H1 (cell line): ENCODE measurements around the gene MIXL1. TPM values are rescaled to one million over a fixed set of nuclear protein-coding genes. Genes with fewer than 3 reads are reported as not detected.

Experiments
- CTCF ChIA-PET: fragments of 300-600 bp; sonication (Branson Sonifier 250); formaldehyde crosslinking; loops from one replicate; lab custom pipeline; 2021; ENCODE audit not compliant: partially characterized antibody; lab: Charles Lee
- POLR2A ChIA-PET: fragments of 300-600 bp; sonication (Branson Sonifier 250); formaldehyde crosslinking; loops from one replicate; lab custom pipeline; 2021; ENCODE audit warnings: inconsistent platforms; ENCODE audit not compliant: partially characterized antibody; lab: Charles Lee
- DNase-seq, 2 experiments: peaks; one replicate each; pipeline versions ENCODE4 v3.0.0 to v3.0.0-alpha.2; 2010 to 2022; ENCODE audit warnings: low spot score in 2 of 2, low read depth in 1 of 2, mixed read lengths in 1 of 2
- FAIRE-seq: peaks from 2 replicates; lab custom pipeline; 2011; peaks lifted over from hg19 to GRCh38; lab: Jason Lieb, UNC
- H2AFZ ChIP-seq: 2 replicates; pipeline ENCODE4 v1.8.1; 2012; ENCODE audit warnings: low read length, inconsistent platforms
- H2AK5ac ChIP-seq: 2 replicates; pipeline ENCODE4 v1.6.1; 2013; ENCODE audit warnings: low read depth, low read length
- H2BK120ac ChIP-seq: replicated peaks from 2 replicates; pipeline ENCODE3; 2013; ENCODE audit warnings: low read depth, low read length, inconsistent platforms
- H2BK12ac ChIP-seq: 2 replicates; pipeline ENCODE4 v1.6.1; 2013; ENCODE audit warnings: low read depth, low read length
- H2BK15ac ChIP-seq: 2 replicates; pipeline ENCODE4 v1.6.1; 2013; ENCODE audit warnings: low read length
- H2BK20ac ChIP-seq: 2 replicates; pipeline ENCODE4 v1.6.1; 2013; ENCODE audit warnings: low read length
- H2BK5ac ChIP-seq: 2 replicates; pipeline ENCODE4 v1.6.1; 2013; ENCODE audit warnings: low read depth, low read length
- H3K14ac ChIP-seq: 2 replicates; pipeline ENCODE4 v1.6.1; 2013; ENCODE audit warnings: inconsistent platforms; ENCODE audit not compliant: insufficient read length
- H3K18ac ChIP-seq: 2 replicates; pipeline ENCODE4 v1.6.1; 2013; ENCODE audit warnings: low read length; ENCODE audit errors: extremely low read depth
- H3K23ac ChIP-seq: 2 replicates; pipeline ENCODE4 v1.6.1; 2013; ENCODE audit warnings: inconsistent platforms; ENCODE audit not compliant: insufficient read length
- H3K23me2 ChIP-seq: 2 replicates; pipeline ENCODE4 v1.6.1; 2013; ENCODE audit warnings: low read depth, low read length
- H3K27ac ChIP-seq: 2 replicates; pipeline ENCODE4 v1.6.1; 2011; ENCODE audit warnings: low read depth, low read length, inconsistent platforms
- H3K27me3 ChIP-seq, 4 experiments: replicated peaks in 1 of 4; 1 replicate in 1 of 4; 2 replicates in 3 of 4; pipeline versions ENCODE4 v1.6.1 to v1.8.1; 2011 to 2013; ENCODE audit warnings: low read length in 3 of 4, mild to moderate bottlenecking in 3 of 4, inconsistent platforms in 2 of 4, mixed read lengths in 2 of 4, moderate library complexity in 1 of 4; ENCODE audit not compliant: control insufficient read depth in 3 of 4, insufficient read depth in 3 of 4; ENCODE audit errors: extremely low read depth in 1 of 4
- H3K36me3 ChIP-seq, 4 experiments: 2 replicates each; pipeline versions ENCODE4 v1.6.1 to v1.8.1; 2011 to 2013; ENCODE audit warnings: mild to moderate bottlenecking in 4 of 4, low read length in 3 of 4, moderate library complexity in 2 of 4, control low read depth in 1 of 4, inconsistent platforms in 1 of 4; ENCODE audit not compliant: insufficient read depth in 4 of 4, control insufficient read depth in 2 of 4
- H3K4ac ChIP-seq: replicated peaks from 2 replicates; pipeline ENCODE3; 2013; ENCODE audit warnings: low read length, low read depth, mixed read lengths, inconsistent platforms; ENCODE audit not compliant: insufficient read length
- H3K4me1 ChIP-seq, 4 experiments: replicated peaks in 1 of 4; 1 replicate in 1 of 4; 2 replicates in 3 of 4; pipeline versions ENCODE4 v1.6.1 to v1.8.1; 2011 to 2013; ENCODE audit warnings: low read length in 3 of 4, inconsistent platforms in 2 of 4, mixed read lengths in 1 of 4; ENCODE audit not compliant: insufficient read depth in 4 of 4, control insufficient read depth in 3 of 4
- H3K4me2 ChIP-seq, 2 experiments: 2 replicates each; pipeline versions ENCODE4 v1.6.1 to v1.8.1; 2011 to 2013; ENCODE audit warnings: low read depth in 2 of 2, low read length in 2 of 2, control low read depth in 1 of 2, inconsistent platforms in 1 of 2, mild to moderate bottlenecking in 1 of 2; ENCODE audit not compliant: insufficient read depth in 1 of 2
- H3K4me3 ChIP-seq, 4 experiments: fragments of 200-600, 300-600 bp in 1 of 4; sonication (generic), shearing (Covaris generic), sonication (Bioruptor Twin) in 1 of 4; 2 replicates each; pipeline versions ENCODE4 v1.5.1 to v1.8.1; 2011 to 2016; ENCODE audit warnings: low read length in 4 of 4, low read depth in 3 of 4, control low read depth in 2 of 4, inconsistent platforms in 2 of 4, mild to moderate bottlenecking in 2 of 4, mixed read lengths in 1 of 4, moderate library complexity in 1 of 4; ENCODE audit not compliant: insufficient read depth in 2 of 4; ENCODE audit errors: extremely low read depth in 1 of 4
- H3K56ac ChIP-seq: replicated peaks from 2 replicates; pipeline ENCODE3; 2013; ENCODE audit warnings: low read depth, mild to moderate bottlenecking, mixed read lengths, low read length, inconsistent platforms; ENCODE audit not compliant: insufficient read length
- H3K79me1 ChIP-seq: 2 replicates; pipeline ENCODE4 v1.6.1; 2013; ENCODE audit warnings: low read depth, low read length, control low read depth
- H3K79me2 ChIP-seq, 2 experiments: 2 replicates each; pipeline versions ENCODE4 v1.6.1 to v1.8.1; 2012 to 2013; ENCODE audit warnings: low read length in 2 of 2, mild to moderate bottlenecking in 2 of 2, inconsistent platforms in 1 of 2; ENCODE audit not compliant: insufficient read depth in 2 of 2, control insufficient read depth in 1 of 2
- H3K9ac ChIP-seq, 4 experiments: replicated peaks in 1 of 4; 1 replicate in 1 of 4; 2 replicates in 3 of 4; pipeline versions ENCODE4 v1.6.1 to v1.8.1; 2011 to 2013; ENCODE audit warnings: low read depth in 3 of 4, low read length in 3 of 4, control low read depth in 2 of 4, mild to moderate bottlenecking in 2 of 4, moderate library complexity in 2 of 4, inconsistent platforms in 1 of 4; ENCODE audit errors: extremely low read depth in 1 of 4
- H3K9me3 ChIP-seq, 2 experiments: 2 replicates each; pipeline versions ENCODE4 v1.6.1 to v1.8.1; 2012 to 2013; ENCODE audit warnings: mild to moderate bottlenecking in 2 of 2, moderate library complexity in 2 of 2, control low read depth in 1 of 2, inconsistent platforms in 1 of 2, low read depth in 1 of 2, low read length in 1 of 2, mixed read lengths in 1 of 2; ENCODE audit not compliant: insufficient read depth in 2 of 2
- H4K20me1 ChIP-seq, 2 experiments: replicated peaks in 1 of 2; 2 replicates each; pipeline versions ENCODE3 to v1.8.1; 2011 to 2013; ENCODE audit warnings: inconsistent platforms in 2 of 2, low read length in 2 of 2, mild to moderate bottlenecking in 1 of 2; ENCODE audit not compliant: insufficient read depth in 2 of 2, control insufficient read depth in 1 of 2
- H4K5ac ChIP-seq: 2 replicates; pipeline ENCODE4 v1.6.1; 2013; ENCODE audit warnings: low read length, low read depth, mixed read lengths, inconsistent platforms; ENCODE audit not compliant: insufficient read length
- H4K8ac ChIP-seq: 2 replicates; pipeline ENCODE4 v1.8.0; 2013; ENCODE audit warnings: mild to moderate bottlenecking, moderate library complexity, low read length, inconsistent platforms; ENCODE audit not compliant: insufficient read depth; ENCODE audit errors: extremely low read depth
- H4K91ac ChIP-seq: replicated peaks from 2 replicates; pipeline ENCODE3; 2013; ENCODE audit warnings: low read length, mixed read lengths, inconsistent platforms; ENCODE audit not compliant: insufficient read length
- POLR2AphosphoS5 ChIP-seq: IDR thresholded peaks from 2 replicates; pipeline ENCODE4 v1.6.1; 2011; ENCODE audit warnings: low read depth, low read length
- WGBS, 2 experiments: shearing (Covaris generic) in 1 of 2; methylation state at CpG; one replicate each; pipeline versions ENCODE4 v1.1.6 to v1.1.7; 2013 to 2015; ENCODE audit warnings: low lambda C conversion rate in 2 of 2, mixed read lengths in 2 of 2, inconsistent platforms in 1 of 2, low coverage in 1 of 2, missing lambda C conversion rate in 1 of 2; ENCODE audit not compliant: insufficient replicate concordance in 2 of 2, insufficient coverage in 1 of 2, insufficient read length in 1 of 2; ENCODE audit errors: extremely low coverage in 1 of 2, missing lambda C conversion rate in 1 of 2; 5-methylcytosine and 5-hydroxymethylcytosine counted together
- polyA plus RNA-seq, 7 experiments: library from polyadenylated mRNA; depleted of rRNA in 3 of 7; stranded (reverse) in 5 of 7; unstranded in 2 of 7; fragments of >200 nt in 5 of 7; fragments of 200-250 nt in 2 of 7; gene quantifications; 1 replicate in 5 of 7; 2 replicates in 1 of 7; 4 replicates in 1 of 7; pipeline versions ENCODE4 v1.2.1 to v1.2.3, GENCODE V29; 2011 to 2013; ENCODE audit warnings: missing spikeins in 2 of 7, mixed read lengths in 2 of 7
- total RNA-seq: library from RNA; stranded (reverse); fragmentation: NEBNext Ultra II Directional; extraction: Animal tissue kit (Norgen Biotek cat#: 25700); gene quantifications from 2 replicates; pipeline ENCODE4 v1.2.1, GENCODE V29; 2021

Gene MIXL1
- total and polyA plus RNA-seq, 2 of the 8 experiments (the other 6 are each of a cell fraction or from before 2014, with no cell fraction given): 1.5 to 1.8 TPM

GRCh38 chr1:226233293-226233692 lies 9.8 kb downstream of the MIXL1 start:
- no peak overlapping the region for H2BK5ac ChIP-seq
- peaks cover 2 to 45% (median 21%) of the 10 kb centered on the region in 4 experiments; a peak in 7 of 8 replicates for H3K36me3 ChIP-seq
- H4K5ac ChIP-seq: no peak overlapping the region
- H3K4me2 ChIP-seq: no peak overlapping the region
- no peaks in the 10 kb centered on the region for H3K79me2 ChIP-seq
- no peak overlapping the region for H3K27ac ChIP-seq
- no peaks in the 10 kb centered on the region for H3K23me2 ChIP-seq
- no peak overlapping the region for H2BK12ac ChIP-seq
- H3K9me3 ChIP-seq: no peaks in the 10 kb centered on the region
- H2BK20ac ChIP-seq: no peak overlapping the region
- H2BK15ac ChIP-seq: no peak overlapping the region
- WGBS, 2 experiments: 95% methylated on average over 6 of the region's 6 CpGs; no CpG with 5 or more reads in 1 of the 2 experiments
- no peaks in the 10 kb centered on the region for H3K27me3 ChIP-seq
- H3K14ac ChIP-seq: no peak overlapping the region
- H3K4ac ChIP-seq: no peak overlapping the region
- FAIRE-seq (no peak), DNase-seq (no peak)
- H3K56ac ChIP-seq: no peak overlapping the region
- no peak overlapping the region for H3K4me3 ChIP-seq
- H3K4me1 ChIP-seq: no peaks in the 10 kb centered on the region
- H3K18ac ChIP-seq: no peak overlapping the region
- no peak overlapping the region for H2BK120ac ChIP-seq
- ChIA-PET POLR2A (no interaction called here), CTCF (interaction anchor here (1.0 kb wide), 1 partner anchor 107 kb away, joined by 3 read pairs; no protein-coding TSS in a partner anchor)
- H3K23ac ChIP-seq: no peak overlapping the region
- H4K20me1 ChIP-seq: no peaks in the 10 kb centered on the region
- no peak overlapping the region for H4K91ac ChIP-seq
- H4K8ac ChIP-seq: no peak overlapping the region
- no peak overlapping the region for H2AFZ ChIP-seq
- H3K79me1 ChIP-seq: no peaks in the 10 kb centered on the region
- TF ChIP-seq POLR2AphosphoS5: no peak
- no peak overlapping the region for H2AK5ac ChIP-seq
- H3K9ac ChIP-seq: no peak overlapping the region
